HUES64 (cell line): ENCODE results near the gene LAMA2.

Experiments
- H3K27ac ChIP-seq: 2 replicates; pipeline ENCODE4 v1.7.0; 2013; ENCODE audit warnings: low read depth, low read length, inconsistent platforms
- H3K27me3 ChIP-seq: 2 replicates; pipeline ENCODE4 v1.6.1; 2013; ENCODE audit warnings: mild to moderate bottlenecking, low read length; ENCODE audit not compliant: insufficient read depth
- H3K36me3 ChIP-seq: 2 replicates; pipeline ENCODE4 v1.6.1; 2013; ENCODE audit warnings: mild to moderate bottlenecking, low read length; ENCODE audit not compliant: insufficient read depth
- H3K4me1 ChIP-seq: 2 replicates; pipeline ENCODE4 v1.6.1; 2013; ENCODE audit warnings: mild to moderate bottlenecking, low read length, moderate library complexity; ENCODE audit not compliant: insufficient read depth
- H3K4me3 ChIP-seq: 2 replicates; pipeline ENCODE4 v1.5.1; 2013; ENCODE audit warnings: mild to moderate bottlenecking, low read length, moderate library complexity
- H3K9ac ChIP-seq: 2 replicates; pipeline ENCODE4 v1.6.1; 2013; ENCODE audit warnings: mild to moderate bottlenecking, low read depth, low read length
- H3K9me3 ChIP-seq: 2 replicates; pipeline ENCODE4 v1.6.1; 2013; ENCODE audit warnings: low read depth, low read length; ENCODE audit not compliant: insufficient read depth
- WGBS: fragments of 150-250, 120-280 bp; methylation state at CpG from one replicate; pipeline ENCODE4 v1.1.7; 2013; ENCODE audit warnings: missing lambda C conversion rate; 5-methylcytosine and 5-hydroxymethylcytosine counted together

The LAMA2 gene

DNA sequence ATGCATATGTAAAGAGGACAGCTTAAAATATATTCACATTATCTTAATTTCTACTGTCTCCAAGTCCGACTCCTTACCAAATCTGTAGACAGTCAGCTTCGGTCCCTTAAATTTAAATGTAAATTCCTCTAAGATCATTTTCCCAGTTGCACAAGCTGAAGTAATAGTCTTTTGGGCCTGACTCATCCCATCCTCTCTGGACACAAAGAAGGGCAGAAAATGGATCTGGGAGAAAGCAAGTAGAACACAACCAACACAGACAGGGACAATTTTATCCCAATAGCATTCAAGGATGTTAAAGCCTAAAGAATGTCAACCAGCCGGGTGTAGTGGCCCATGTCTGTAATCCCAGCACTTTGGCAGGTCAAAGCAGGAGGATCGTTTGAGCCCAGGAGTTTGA is 598.8 kb downstream of the LAMA2 start:
- H3K4me3 ChIP-seq, result no peak overlapping the region
- no peaks in the 10 kb centered on the region for H3K9me3 ChIP-seq
- 87% methylated on average over 4 of the region's 4 CpGs for WGBS
- H3K27me3 ChIP-seq, result no peaks in the 10 kb centered on the region
- no peak overlapping the region for H3K9ac ChIP-seq
- no peaks in the 10 kb centered on the region for H3K36me3 ChIP-seq
- no peak overlapping the region for H3K27ac ChIP-seq
- H3K4me1 ChIP-seq, result no peaks in the 10 kb centered on the region; the same call in 1 of the 2 replicates

DNA sequence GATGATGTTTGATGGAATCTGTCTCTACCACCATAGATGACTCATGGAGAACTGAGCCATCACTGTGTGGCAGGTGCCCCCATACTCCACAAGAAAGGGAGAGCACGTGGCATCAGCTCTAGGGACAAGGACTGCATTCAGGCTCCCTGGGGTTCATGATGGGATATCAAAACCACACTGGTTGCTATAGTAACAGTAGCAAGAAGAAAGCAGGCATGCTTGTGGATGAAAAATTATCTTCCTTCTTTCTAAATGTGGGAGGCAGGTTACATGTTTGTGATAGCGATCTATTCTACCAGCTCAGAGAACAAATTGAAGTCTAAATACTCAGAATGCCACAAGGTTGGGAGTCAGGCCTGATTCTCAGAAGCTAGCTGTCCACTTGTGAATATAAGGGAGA is 602.8 kb downstream of the LAMA2 start:
- 96% methylated on average over 2 of the region's 2 CpGs for WGBS

GRCh38 chr6:129486327-129486726 is 603.4 kb downstream of the LAMA2 start:
- Histone ChIP-seq H3K4me1 (peaks cover 22% of the 10 kb centered on the region; the same call in 1 of the 2 replicates), H3K9me3 (no peaks in the 10 kb centered on the region), H3K36me3 (no peaks in the 10 kb centered on the region), H3K9ac (no peak overlapping the region), H3K27ac (no peak overlapping the region), H3K4me3 (no peak overlapping the region), H3K27me3 (no peaks in the 10 kb centered on the region)
- WGBS, result 83% methylated on average over 8 of the region's 8 CpGs

More for the DNA sequence above, 602.8 kb downstream of the LAMA2 start:
- Histone ChIP-seq H3K9ac (no peak overlapping the region), H3K36me3 (no peaks in the 10 kb centered on the region), H3K27me3 (no peaks in the 10 kb centered on the region), H3K27ac (no peak overlapping the region), H3K9me3 (no peaks in the 10 kb centered on the region), H3K4me1 (peaks cover 16% of the 10 kb centered on the region; the same call in 1 of the 2 replicates), H3K4me3 (no peak overlapping the region)

DNA sequence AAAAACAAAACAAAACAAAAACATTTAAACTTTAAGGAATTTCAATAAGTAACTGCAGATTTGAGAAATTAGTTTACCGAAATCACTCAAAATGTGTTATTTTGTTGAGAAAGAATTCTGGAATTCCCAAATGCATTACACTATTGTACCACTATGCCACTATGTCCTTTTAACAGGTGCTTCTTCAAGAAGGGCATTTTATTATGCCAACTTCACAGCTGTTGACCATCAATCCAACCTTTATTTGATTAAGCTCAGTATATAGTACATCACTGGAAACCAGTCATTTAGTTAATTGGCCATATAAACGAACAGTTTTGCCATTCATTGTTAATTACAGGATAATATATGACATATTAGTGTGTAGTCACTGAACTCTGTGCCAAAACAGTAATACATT is 605.4 kb downstream of the LAMA2 start:
- Histone ChIP-seq H3K27me3 (no peaks in the 10 kb centered on the region), H3K36me3 (no peaks in the 10 kb centered on the region), H3K4me1 (peaks cover 29% of the 10 kb centered on the region; the same call in 1 of the 2 replicates), H3K9me3 (no peaks in the 10 kb centered on the region), H3K27ac (no peak overlapping the region), H3K9ac (no peak overlapping the region), H3K4me3 (no peak overlapping the region)
- WGBS, result 100% methylated on average over 1 of the region's 2 CpGs

DNA sequence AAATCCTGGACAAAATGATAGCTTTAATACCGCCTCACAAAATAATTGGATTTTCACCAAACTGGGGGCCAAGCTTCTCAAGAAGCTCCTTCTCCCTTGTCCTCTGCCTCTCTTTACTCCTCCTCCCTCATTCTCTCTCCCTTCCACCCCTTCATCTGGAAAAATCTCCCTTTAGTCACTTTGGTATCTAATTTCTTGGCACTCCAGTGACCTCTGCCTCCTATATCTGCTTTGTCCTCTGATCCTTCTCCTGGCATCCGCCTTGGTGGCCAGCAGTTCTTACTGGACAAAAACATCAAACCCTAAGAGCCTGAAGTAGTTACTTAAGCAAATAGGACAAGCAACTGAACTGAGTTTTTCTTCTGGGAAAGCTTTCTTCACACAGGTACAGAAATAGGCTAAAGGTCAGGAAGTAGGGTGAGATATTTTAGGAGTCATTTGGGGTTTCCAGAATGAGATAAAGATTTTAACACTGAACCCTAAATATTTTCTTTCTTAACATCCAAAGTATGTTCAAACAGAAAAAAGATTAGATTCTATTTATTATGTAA is 606.4 kb downstream of the LAMA2 start:
- Histone ChIP-seq H3K27ac (no peak overlapping the region), H3K9ac (no peak overlapping the region), H3K9me3 (no peaks in the 10 kb centered on the region), H3K4me1 (peaks cover 29% of the 10 kb centered on the region; the same call in 1 of the 2 replicates), H3K27me3 (no peaks in the 10 kb centered on the region), H3K4me3 (no peak overlapping the region), H3K36me3 (no peaks in the 10 kb centered on the region)
- WGBS, result 95% methylated on average over 2 of the region's 2 CpGs

DNA sequence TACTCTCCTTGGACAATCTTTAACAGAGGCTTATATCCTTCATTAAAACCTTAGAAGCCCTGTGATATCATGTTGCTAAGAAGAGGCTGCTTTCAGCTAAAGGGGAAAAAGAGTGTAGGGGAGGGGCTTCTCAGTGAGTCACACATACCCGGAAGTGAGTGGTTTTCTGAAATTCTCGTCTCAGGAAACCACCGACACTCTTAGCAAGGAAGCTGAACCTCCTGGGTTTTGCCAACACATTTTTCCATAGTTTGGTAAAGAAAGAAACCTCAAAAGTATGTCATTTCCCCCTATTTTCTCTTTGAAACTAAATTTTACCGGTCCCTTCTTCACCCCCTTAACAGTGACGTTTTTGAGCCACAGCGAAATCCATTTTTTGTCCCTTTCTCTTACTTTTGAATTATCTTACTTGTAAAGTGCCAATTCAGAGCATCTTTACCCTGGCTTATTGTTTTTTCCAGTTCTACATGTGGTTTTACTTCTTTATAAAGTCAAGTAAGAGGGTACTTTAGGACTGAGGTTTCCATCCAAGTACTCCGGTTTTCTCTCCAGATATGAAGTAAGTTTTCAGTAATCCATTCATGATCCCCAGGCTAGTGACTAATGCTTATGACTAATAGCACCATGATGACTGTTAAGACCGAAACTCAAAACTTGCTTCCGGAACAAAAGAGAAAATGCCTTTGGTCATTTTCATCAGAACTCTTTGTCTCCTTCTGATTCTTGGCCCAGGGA is 607.8 kb downstream of the LAMA2 start:
- 73% methylated on average over 9 of the region's 9 CpGs for WGBS
- Histone ChIP-seq H3K27me3 (no peaks in the 10 kb centered on the region), H3K9me3 (no peaks in the 10 kb centered on the region), H3K27ac (peak overlapping the region; percentile 53), H3K9ac (peak overlapping the region; percentile 1; the same call in 1 of the 2 replicates), H3K4me3 (no peak overlapping the region), H3K36me3 (no peaks in the 10 kb centered on the region), H3K4me1 (peaks cover 29% of the 10 kb centered on the region; the same call in 1 of the 2 replicates)

- Histone ChIP-seq H3K4me1 (peaks cover 29% of the 10 kb centered on the region; the same call in 1 of the 2 replicates), H3K36me3 (no peaks in the 10 kb centered on the region), H3K27me3 (no peaks in the 10 kb centered on the region), H3K4me3 (no peak overlapping the region), H3K27ac (peak overlapping the region; percentile 53), H3K9me3 (no peaks in the 10 kb centered on the region), H3K9ac (peak overlapping the region; percentile 25; the same call in 1 of the 2 replicates)
- WGBS, result 93% methylated on average over 6 of the region's 6 CpGs
Measured at GRCh38 chr6:129491436-129491835, 608.5 kb downstream of the LAMA2 start.

- Histone ChIP-seq H3K9me3 (no peaks in the 10 kb centered on the region), H3K27me3 (no peaks in the 10 kb centered on the region), H3K36me3 (no peaks in the 10 kb centered on the region), H3K4me3 (no peak overlapping the region), H3K27ac (no peak overlapping the region), H3K4me1 (peaks cover 29% of the 10 kb centered on the region; the same call in 1 of the 2 replicates), H3K9ac (no peak overlapping the region)
- whole genome bisulfite sequencing, result 98% methylated on average over 4 of the region's 4 CpGs
Measured at GRCh38 chr6:129492260-129492659, 609.3 kb downstream of the LAMA2 start.

DNA sequence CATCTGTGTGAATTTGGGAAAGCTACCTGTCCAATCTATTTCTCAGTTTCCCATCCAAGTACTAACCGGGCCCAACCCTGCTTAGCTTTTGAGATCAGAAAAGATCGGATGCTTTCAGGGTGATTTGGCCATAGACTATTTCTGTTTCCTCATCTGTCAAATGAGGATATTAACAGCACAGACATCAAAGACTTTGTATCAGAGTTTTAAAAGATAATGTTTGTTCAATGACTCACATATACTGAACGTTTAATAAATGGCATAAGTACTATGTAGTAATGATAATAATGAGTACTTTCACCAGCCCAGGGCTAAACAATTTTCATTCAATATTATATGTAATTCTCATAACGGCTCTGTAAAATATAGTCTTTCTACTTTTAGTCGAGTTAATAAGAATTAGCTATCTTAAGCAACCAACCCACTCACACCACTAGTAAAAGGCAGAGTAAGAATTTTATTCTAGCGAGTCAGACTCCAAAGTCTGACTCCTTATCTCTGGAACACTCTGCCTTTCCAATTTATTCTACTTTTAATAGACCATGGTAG is 610.5 kb downstream of the LAMA2 start:
- H3K9ac ChIP-seq, result no peak overlapping the region
- H3K4me1 ChIP-seq, result peaks cover 29% of the 10 kb centered on the region; the same call in 1 of the 2 replicates
- no peaks in the 10 kb centered on the region for H3K36me3 ChIP-seq
- WGBS, result 94% methylated on average over 3 of the region's 6 CpGs
- H3K9me3 ChIP-seq, result no peaks in the 10 kb centered on the region
- H3K27ac ChIP-seq, result no peak overlapping the region
- H3K27me3 ChIP-seq, result no peaks in the 10 kb centered on the region
- no peak overlapping the region for H3K4me3 ChIP-seq

- Histone ChIP-seq H3K4me1 (peaks cover 27% of the 10 kb centered on the region; the same call in 1 of the 2 replicates), H3K9me3 (no peaks in the 10 kb centered on the region), H3K9ac (no peak overlapping the region), H3K27ac (no peak overlapping the region), H3K27me3 (no peaks in the 10 kb centered on the region), H3K4me3 (no peak overlapping the region), H3K36me3 (no peaks in the 10 kb centered on the region)
- WGBS, result 100% methylated on average over 2 of the region's 2 CpGs
Measured at GRCh38 chr6:129494099-129494498, 611.2 kb downstream of the LAMA2 start.

- peaks cover 27% of the 10 kb centered on the region; the same call in 1 of the 2 replicates for H3K4me1 ChIP-seq
- no peak overlapping the region for H3K9ac ChIP-seq
- no peaks in the 10 kb centered on the region for H3K36me3 ChIP-seq
- no peaks in the 10 kb centered on the region for H3K27me3 ChIP-seq
- no peak overlapping the region for H3K27ac ChIP-seq
- no peak overlapping the region for H3K4me3 ChIP-seq
- H3K9me3 ChIP-seq, result no peaks in the 10 kb centered on the region
Measured at GRCh38 chr6:129494586-129494985, 611.6 kb downstream of the LAMA2 start.
